ENCODE data around the gene NLGN4X. TPM values are rescaled to one million over a fixed set of nuclear protein-coding genes. Genes with fewer than 3 reads are reported as not detected.
A peak's percentile ranks its signal among the peaks of the same experiment; 100 is the strongest.

NLGN4X gene
- polyA plus RNA-seq, 12 donors, result 2.0 to 13.8 (median 3.5) TPM; not detected in 1

DNA sequence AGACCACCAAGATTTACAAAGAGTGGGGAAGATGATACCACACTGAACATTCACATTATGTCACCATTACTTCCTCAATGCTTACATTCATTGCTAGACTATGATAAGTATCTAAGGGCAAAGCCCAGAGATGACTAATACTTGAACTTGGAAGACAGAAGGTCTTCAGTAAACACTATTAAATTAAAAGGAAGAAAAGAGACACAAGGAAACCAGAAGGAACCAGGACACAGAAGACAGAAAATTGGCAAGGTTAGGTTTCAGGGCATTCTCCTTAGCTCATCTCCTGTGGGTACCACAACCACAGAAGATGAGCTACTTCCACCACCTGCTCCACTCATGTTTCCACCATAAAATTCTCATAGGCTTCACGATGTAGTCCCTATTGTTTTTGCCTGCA is 64.9 kb downstream of the NLGN4X start:
- DNase-seq, result no peak

GRCh38 chrX:6159468-6159867 is 69.2 kb downstream of the NLGN4X start:
- DNase-seq, result no peak

- DNase-seq, result no peak
Measured at GRCh38 chrX:6151971-6152370, 76.7 kb downstream of the NLGN4X start.

GRCh38 chrX:6149060-6149872 is 79.4 kb downstream of the NLGN4X start:
- DNase-seq, result no peak

DNA sequence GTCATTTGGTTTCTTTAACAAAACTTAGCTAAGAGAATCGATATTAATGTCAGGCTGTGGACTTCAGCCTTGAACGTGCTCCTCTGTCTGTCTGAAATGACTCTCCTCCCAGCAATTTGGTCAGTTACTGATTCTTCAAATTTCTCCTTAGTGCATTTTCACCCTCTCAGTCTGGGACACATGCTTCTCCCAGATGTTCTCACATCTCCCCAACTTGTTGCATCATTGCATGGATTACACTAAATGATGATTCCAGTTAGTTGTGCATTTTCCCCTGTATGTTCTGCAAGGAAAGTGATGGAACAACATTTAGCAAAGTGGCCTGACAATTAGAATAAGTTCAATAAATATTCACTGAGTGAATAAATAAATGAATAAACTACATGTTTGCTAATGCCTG is 94.4 kb downstream of the NLGN4X start:
- DNase-seq, result no peak

GRCh38 chrX:6132970-6133369 is 95.7 kb downstream of the NLGN4X start:
- DNase-seq, result no peak

DNA sequence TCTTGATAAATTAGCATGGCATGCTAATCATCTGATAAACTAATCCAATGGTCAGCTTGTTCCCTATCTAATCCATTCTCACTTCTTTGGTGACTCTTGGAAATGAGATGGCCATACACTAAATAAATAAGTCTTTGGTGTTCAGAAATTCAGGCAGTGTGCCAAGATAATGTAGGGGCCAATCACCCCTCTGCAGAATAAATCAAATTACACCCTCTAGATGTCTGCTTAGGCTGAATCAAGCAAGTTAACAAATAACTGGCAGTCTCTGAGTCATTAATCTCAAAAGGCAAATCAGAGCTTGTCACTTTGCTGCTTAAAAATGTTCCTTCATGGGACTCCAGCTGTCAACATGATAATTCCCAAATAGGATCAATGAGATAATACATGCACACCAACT is 97.4 kb downstream of the NLGN4X start:
- no peak for DNase-seq

DNA sequence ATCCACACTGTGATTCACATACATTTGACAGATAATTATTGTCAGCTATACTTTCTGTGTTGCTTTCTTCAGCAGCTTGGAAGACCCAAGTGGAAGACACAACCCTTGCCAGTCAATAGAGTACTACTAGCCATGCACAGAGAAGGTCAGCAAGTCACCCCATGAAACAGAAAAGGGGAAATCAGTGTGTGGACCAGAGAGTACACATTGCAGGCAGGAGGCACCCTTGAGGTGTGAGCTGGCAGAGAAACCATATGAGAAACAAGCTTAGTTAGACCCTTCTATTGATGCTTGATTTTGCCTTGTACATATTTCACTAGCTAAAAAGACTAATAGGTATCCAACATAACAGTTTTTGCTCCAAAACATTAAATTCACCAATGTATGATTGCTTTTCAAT is 99.5 kb downstream of the NLGN4X start:
- no peak for DNase-seq

DNA sequence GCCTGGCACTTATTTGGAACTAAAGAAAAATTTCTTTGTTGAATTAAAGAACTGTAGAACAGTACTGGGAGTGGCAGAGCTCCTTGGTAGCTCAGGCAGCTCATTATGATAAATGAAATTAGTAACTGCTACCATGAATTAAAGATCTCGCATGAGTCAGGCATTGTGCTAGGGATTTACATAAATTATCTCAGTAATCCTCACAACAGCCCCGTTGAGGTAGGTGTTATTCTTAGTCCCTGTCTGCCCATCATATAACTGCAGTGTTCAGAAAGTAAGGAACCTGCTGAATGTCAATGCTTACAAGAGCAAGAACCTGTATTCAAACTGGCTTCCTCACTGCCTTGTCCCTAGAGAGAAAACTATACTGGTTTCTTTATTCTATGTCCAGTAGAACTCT is 108.3 kb downstream of the NLGN4X start:
- no peak for DNase-seq

DNA sequence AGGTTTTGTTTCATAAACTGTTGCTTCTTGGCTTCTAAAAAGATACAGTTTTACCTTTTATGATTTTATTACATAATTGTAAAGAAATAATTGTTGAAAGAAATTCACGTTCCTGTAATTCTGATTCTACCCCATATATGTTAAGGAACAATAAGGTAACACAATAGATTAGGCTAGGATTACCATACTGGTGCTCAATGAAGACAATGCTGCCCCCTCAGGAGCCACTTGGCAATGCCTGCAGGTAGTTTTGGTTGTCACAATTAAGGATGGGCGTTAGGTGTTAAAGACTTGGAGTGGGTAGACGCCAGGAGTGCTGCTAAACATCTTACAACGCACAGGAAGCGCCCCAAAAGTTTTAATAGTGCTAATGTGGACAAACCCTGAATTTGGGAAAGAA is 133.2 kb downstream of the NLGN4X start:
- no peak for DNase-seq

DNA sequence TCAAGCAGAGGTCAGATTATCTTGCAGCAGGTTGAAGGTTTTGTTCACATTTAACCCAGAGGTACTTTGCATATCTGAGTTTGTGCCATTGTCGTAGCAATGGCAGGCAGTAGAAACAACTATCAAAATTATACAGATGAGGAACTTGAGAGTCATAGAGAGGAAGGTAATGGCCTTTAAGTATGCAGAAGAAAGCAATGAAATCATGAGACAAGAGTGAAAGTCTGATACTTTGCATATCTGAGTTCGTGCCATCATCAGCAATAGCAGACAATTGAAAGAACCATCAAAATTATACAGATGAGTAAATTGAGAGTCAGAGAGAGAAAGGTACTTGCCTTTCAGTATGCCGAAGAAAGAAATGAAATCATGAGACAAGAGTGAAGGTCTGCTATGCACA is 154.1 kb downstream of the NLGN4X start:
- DNase-seq, result no peak

GRCh38 chrX:6071731-6072130 is 156.9 kb downstream of the NLGN4X start:
- DNase-seq, result no peak

DNA sequence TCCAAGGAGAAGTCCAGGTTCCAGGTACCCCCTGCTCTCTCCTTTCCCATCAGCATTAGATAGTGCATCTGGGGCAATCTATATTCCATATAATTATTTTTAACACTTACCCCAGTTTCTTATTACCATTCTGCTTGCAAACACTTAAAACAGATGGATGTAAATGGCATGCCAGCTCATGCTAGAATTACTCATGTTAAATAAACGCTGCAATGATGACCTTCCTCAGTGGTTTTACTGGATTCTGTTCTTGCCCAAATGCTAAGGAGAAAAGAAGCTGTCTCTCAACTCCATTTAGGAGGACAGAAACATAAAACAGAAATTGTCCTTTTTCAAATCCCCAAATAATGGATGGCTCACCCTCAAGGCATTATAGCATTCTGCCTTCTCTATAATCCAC is 161.1 kb downstream of the NLGN4X start:
- DNase-seq, result no peak

GRCh38 chrX:6053141-6053540 is 175.5 kb downstream of the NLGN4X start:
- peak; percentile 13 for DNase-seq

DNA sequence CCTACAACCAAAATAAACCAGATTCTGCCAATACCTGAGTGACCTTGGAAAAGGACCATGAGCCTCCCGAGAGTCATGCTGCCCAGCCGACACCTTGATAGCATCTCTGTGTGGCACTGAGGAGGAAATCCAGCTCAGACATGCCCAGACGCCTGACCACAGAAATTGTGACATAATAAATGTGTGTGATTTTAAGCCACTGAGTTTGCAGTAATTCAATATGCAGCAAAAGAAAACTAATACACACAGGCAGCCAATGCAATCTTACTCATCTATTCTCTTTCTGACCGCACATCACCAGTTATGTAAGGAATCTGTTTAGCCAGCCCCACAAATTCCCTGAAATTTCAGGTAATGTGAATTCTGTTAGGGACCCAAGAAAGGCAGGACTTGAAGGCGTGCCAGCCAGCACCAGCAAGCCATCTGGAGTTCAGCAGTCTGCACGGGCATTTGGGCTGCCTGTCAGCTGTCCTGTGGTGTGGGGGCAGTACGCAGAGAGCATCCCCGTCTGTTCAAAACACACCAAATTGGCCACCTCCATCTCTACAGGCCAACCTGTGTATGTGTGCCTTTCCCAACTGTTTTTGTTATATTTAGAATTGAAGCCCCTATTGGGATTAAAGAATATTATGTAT is 176.4 kb downstream of the NLGN4X start:
- no peak for DNase-seq

- no peak for DNase-seq
Measured at GRCh38 chrX:6049132-6049531, 179.5 kb downstream of the NLGN4X start.

DNA sequence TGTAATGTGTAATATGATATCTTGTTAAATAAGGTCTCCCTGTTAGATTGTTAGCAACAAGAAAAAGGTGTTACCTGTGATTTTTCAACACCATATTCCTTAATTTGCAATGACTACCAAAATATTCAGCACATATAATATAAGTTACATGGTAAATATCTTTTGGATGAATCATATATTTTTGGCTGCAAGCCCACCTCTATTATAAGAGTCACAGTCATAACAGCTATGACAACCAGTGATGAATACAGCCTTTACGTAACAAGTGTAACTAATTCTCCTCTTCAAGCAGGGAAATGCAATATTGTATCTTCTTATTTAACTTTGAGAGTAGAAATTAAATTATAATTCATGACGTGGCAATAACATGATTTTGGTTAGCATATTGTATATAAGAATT is 187.0 kb downstream of the NLGN4X start:
- DNase-seq, result no peak

- DNase-seq, result no peak
Measured at GRCh38 chrX:6029014-6029413, 199.7 kb downstream of the NLGN4X start.

- DNase-seq, result no peak
Measured at GRCh38 chrX:6026980-6027379, 201.7 kb downstream of the NLGN4X start.

DNA sequence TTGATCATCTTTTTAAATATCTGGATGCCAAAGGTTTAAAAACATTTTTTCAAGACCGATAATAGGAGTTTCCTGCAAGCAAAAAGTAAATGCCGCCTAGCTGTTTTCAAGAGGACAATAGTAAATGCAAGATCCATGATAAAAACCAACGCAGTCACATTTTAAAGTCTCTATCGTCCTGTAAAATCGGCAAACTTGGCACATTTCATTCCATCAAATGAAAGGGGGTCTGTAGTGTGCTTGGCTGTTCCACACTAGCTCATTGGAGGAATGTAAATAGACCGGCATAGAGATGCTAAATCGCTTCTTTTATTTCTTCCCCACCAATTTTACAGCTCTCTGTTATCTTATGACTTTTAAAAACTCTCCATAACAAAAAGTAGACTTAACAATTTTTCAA is 202.2 kb downstream of the NLGN4X start:
- no peak for DNase-seq

DNA sequence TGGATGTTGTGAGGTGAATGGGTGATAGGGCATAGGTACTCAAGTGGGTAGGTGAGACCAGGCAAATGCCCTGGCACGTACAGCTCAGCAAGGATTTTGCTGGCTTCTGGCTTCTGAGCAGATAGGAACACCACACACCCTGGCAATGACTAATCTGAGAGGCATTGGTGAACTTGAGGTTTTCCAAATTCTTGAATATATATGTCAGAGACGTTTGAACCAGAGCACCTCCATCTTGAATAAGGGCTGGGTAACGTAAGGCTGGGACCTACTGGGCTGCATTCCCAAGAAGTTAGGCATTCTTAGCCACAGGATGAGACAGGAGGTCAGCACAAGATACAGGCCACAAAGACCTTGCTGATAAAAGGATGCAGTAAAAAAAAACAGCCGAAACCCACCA is 204.5 kb downstream of the NLGN4X start:
- DNase-seq, result no peak

- peak; percentile 18 for DNase-seq
Measured at GRCh38 chrX:6021316-6022091, 207.2 kb downstream of the NLGN4X start.

DNA sequence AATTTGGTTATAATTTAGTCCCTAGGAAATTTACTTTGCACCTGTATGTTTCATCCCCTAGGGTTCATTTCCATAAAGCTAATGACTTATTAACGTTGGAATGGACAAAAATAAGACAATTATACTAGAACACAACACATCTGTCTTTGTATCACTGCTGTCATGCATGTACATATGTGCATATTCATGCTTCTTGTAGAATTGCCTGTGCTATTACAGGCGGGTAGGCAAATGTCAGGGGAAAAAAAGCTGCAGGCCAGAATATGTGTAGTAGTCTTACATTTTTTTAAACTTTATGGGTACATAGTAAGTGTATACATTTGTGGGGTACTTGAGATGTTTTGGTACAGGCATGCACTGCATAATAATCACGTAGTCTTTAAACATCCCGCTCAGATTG is 209.6 kb downstream of the NLGN4X start:
- no peak for DNase-seq

All from muscle of arm (tissue), 12 donors.